Peyer's patch (tissue), 4 donors: ENCODE data around the gene CD99.

Experiments
- CTCF ChIP-seq, 6 experiments: fragments of 450-650 bp in 4 of 6; fragments of 200-600 bp in 2 of 6; sonication (generic) in 1 of 6; IDR thresholded peaks; one replicate each; pipeline ENCODE4 v1.5.1; 2017 to 2019; ENCODE audit warnings: antibody characterized with exemption in 6 of 6, mild to moderate bottlenecking in 3 of 6, moderate library complexity in 1 of 6
- POLR2A ChIP-seq, 2 donors: fragments of 450-650 bp; IDR thresholded peaks; one replicate each; pipeline ENCODE4 v1.5.1; 2017; ENCODE audit warnings: antibody characterized with exemption in 2 of 2, mild to moderate bottlenecking in 2 of 2, moderate library complexity in 2 of 2

DNA sequence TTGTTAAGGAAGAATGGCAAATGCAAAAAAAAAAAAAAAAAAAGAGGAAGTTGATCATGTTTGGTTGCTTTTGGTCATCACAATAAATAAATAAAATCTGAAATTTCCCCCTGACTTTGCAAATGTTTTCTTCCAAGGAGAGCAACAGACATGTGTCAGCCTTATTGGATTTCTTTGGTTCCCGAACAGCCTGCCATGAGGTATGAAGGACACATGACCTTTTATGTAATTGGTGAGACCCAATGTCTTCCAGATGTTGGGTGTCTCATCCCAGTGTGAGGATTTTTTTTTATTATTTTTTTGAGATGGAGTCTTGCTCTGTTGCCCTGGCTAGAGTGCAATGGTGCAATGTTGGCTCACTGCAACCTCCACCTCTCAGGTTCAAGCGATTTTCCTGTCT is 24.6 kb upstream of the CD99 start:
- no peak for TF ChIP-seq CTCF (IDR thresholded peaks at IDR 0.05)
- no peak for TF ChIP-seq POLR2A (IDR thresholded peaks at IDR 0.05)
